Panc1 (cell line): Measurements from ENCODE around the gene TBC1D2B.

Experiments used
- CTCF ChIP-seq: fragments of 450-650 bp; IDR thresholded peaks from 2 replicates; pipeline ENCODE4 v1.5.1; 2017; ENCODE audit warnings: mild to moderate bottlenecking
- POLR2AphosphoS5 ChIP-seq: IDR thresholded peaks from 2 replicates; pipeline ENCODE4 v1.6.1; 2012; ENCODE audit warnings: mild to moderate bottlenecking, low read depth, low read length, moderate library complexity
- SIN3A ChIP-seq: IDR thresholded peaks from 2 replicates; pipeline ENCODE4 v1.6.1; 2012; ENCODE audit warnings: low read depth, mild to moderate bottlenecking, low read length, moderate library complexity, borderline replicate concordance; ENCODE audit not compliant: insufficient read depth

GRCh38 chr15:78101423-78102105, 24.1 kb upstream of the TBC1D2B start:
- no peak for TF ChIP-seq POLR2AphosphoS5
- no peak for TF ChIP-seq CTCF
- TF ChIP-seq SIN3A = no peak
